Liver (tissue), 9 donors: ENCODE results near the gene OR10H3. TPM values are rescaled to one million over a fixed set of nuclear protein-coding genes. Genes with fewer than 3 reads are reported as not detected.

Experiments
- DNase-seq: peaks from one replicate; pipeline ENCODE4 v3.0.0-alpha.2; 2017; ENCODE audit warnings: low spot score
- H3K27ac ChIP-seq, 2 donors: one replicate each; pipeline ENCODE4 v1.7.0; 2013; ENCODE audit warnings: inconsistent platforms in 2 of 2, low read length in 2 of 2, control low read depth in 1 of 2, low read depth in 1 of 2, mild to moderate bottlenecking in 1 of 2
- H3K27me3 ChIP-seq, 4 donors: one replicate each; pipeline versions ENCODE4 v1.6.1 to v1.7.0; 2013; ENCODE audit warnings: low read length in 3 of 4, inconsistent platforms in 1 of 4, mild to moderate bottlenecking in 1 of 4, moderate library complexity in 1 of 4; ENCODE audit not compliant: control insufficient read depth in 4 of 4, insufficient read depth in 4 of 4
- H3K36me3 ChIP-seq, 4 donors: one replicate each; pipeline versions ENCODE4 v1.6.1 to v1.7.0; 2013; ENCODE audit warnings: low read length in 3 of 4, mild to moderate bottlenecking in 3 of 4, low read depth in 1 of 4, moderate library complexity in 1 of 4; ENCODE audit not compliant: control insufficient read depth in 4 of 4, insufficient read depth in 3 of 4
- H3K4me1 ChIP-seq, 4 donors: one replicate each; pipeline versions ENCODE4 v1.6.1 to v1.7.0; 2013; ENCODE audit warnings: low read length in 3 of 4, mild to moderate bottlenecking in 3 of 4, moderate library complexity in 1 of 4; ENCODE audit not compliant: control insufficient read depth in 4 of 4, insufficient read depth in 4 of 4
- H3K4me3 ChIP-seq, 3 donors: one replicate each; pipeline versions ENCODE4 v1.6.1 to v1.7.0; 2013; ENCODE audit warnings: low read length in 3 of 3, control low read depth in 1 of 3, low read depth in 1 of 3, mild to moderate bottlenecking in 1 of 3
- H3K9ac ChIP-seq, 2 donors: one replicate each; pipeline ENCODE4 v1.7.0; 2013; ENCODE audit warnings: low read length in 2 of 2, mild to moderate bottlenecking in 2 of 2, moderate library complexity in 2 of 2, control low read depth in 1 of 2, low read depth in 1 of 2
- H3K9me3 ChIP-seq, 4 donors: one replicate each; pipeline versions ENCODE4 v1.6.1 to v1.7.0; 2013; ENCODE audit warnings: low read length in 3 of 4; ENCODE audit not compliant: control insufficient read depth in 4 of 4
- EGR1 ChIP-seq, 2 donors: IDR thresholded peaks; 2 replicates each; pipeline ENCODE4 v1.6.1; 2016 to 2018; ENCODE audit warnings: antibody characterized with exemption in 2 of 2, low read depth in 2 of 2
- FOXA1 ChIP-seq: IDR thresholded peaks from 2 replicates; pipeline ENCODE4 v1.6.1; 2016; ENCODE audit warnings: antibody characterized with exemption
- FOXA2 ChIP-seq: IDR thresholded peaks from 2 replicates; pipeline ENCODE4 v1.6.1; 2016; ENCODE audit warnings: antibody characterized with exemption
- GABPA ChIP-seq, 2 donors: IDR thresholded peaks in 1 of 2; conservative IDR thresholded peaks in 1 of 2; 2 replicates each; pipeline ENCODE4 v1.6.1; 2016; ENCODE audit warnings: antibody characterized with exemption in 2 of 2, mild to moderate bottlenecking in 1 of 2, moderate library complexity in 1 of 2
- HNF4A ChIP-seq, 2 donors: conservative IDR thresholded peaks; 2 replicates each; pipeline ENCODE4 v1.6.1; 2016; ENCODE audit warnings: antibody characterized with exemption in 2 of 2, mild to moderate bottlenecking in 2 of 2
- HNF4G ChIP-seq: IDR thresholded peaks from 2 replicates; pipeline ENCODE4 v1.6.1; 2016; ENCODE audit warnings: antibody characterized with exemption
- JUND ChIP-seq, 2 donors: IDR thresholded peaks; 2 replicates each; pipeline ENCODE4 v1.6.1; 2016; ENCODE audit warnings: antibody characterized with exemption in 2 of 2
- NR2F2 ChIP-seq: IDR thresholded peaks from 2 replicates; pipeline ENCODE4 v1.6.1; 2016; ENCODE audit warnings: antibody characterized with exemption
- RAD21 ChIP-seq, 2 donors: IDR thresholded peaks; 2 replicates each; pipeline ENCODE4 v1.6.1; 2016; ENCODE audit warnings: antibody characterized with exemption in 2 of 2, mild to moderate bottlenecking in 2 of 2
- RXRA ChIP-seq, 2 donors: IDR thresholded peaks; 2 replicates each; pipeline ENCODE4 v1.6.1; 2017 to 2018; ENCODE audit warnings: antibody characterized with exemption in 2 of 2, mild to moderate bottlenecking in 1 of 2
- SP1 ChIP-seq: IDR thresholded peaks from 2 replicates; pipeline ENCODE4 v1.6.1; 2018; ENCODE audit warnings: antibody characterized with exemption, mild to moderate bottlenecking
- TAF1 ChIP-seq: conservative IDR thresholded peaks from 2 replicates; pipeline ENCODE4 v1.6.1; 2016; ENCODE audit warnings: antibody characterized with exemption, mild to moderate bottlenecking
- YY1 ChIP-seq: IDR thresholded peaks from 2 replicates; pipeline ENCODE4 v1.6.1; 2016; ENCODE audit warnings: antibody characterized with exemption, mild to moderate bottlenecking
- WGBS: extraction: QIAGEN DNeasy Blood & Tissue Kit; methylation state at CpG from one replicate; pipeline ENCODE4 v1.1.7; 2013; 5-methylcytosine and 5-hydroxymethylcytosine counted together
- polyA plus RNA-seq, 2 donors: library from polyadenylated mRNA; stranded (reverse) in 1 of 2; unstranded in 1 of 2; fragments of 200-250 nt in 1 of 2; fragments of >200 nt in 1 of 2; fragmentation: Nextera tagmentation in 1 of 2; extraction: Ambion mirVana in 1 of 2; gene quantifications; one replicate each; pipeline versions ENCODE4 v1.2.1 to v1.2.3, GENCODE V29; 2013 to 2015
- total RNA-seq, 2 donors: library from RNA; depleted of rRNA; stranded (reverse); fragments of >200 nt; gene quantifications; one replicate each; pipeline ENCODE4 v1.2.3, GENCODE V29; 2014
- TF ChIP-seq, protein P1 (sequence below): IDR thresholded peaks from 2 replicates; pipeline ENCODE4 v1.6.1; 2016; ENCODE audit warnings: antibody characterized with exemption
- TF ChIP-seq, protein P2 (sequence below): IDR thresholded peaks from 2 replicates; pipeline ENCODE4 v1.6.1; 2016; ENCODE audit warnings: antibody characterized with exemption
- TF ChIP-seq, protein P3 (sequence below): IDR thresholded peaks from 2 replicates; pipeline ENCODE4 v1.6.1; 2016; ENCODE audit warnings: antibody characterized with exemption
- TF ChIP-seq, protein P4 (sequence below): IDR thresholded peaks from 2 replicates; pipeline ENCODE4 v1.6.1; 2016; ENCODE audit warnings: antibody characterized with exemption, mild to moderate bottlenecking
- TF ChIP-seq, protein P5 (sequence below): fragments of 150-350 bp; IDR thresholded peaks from 2 replicates; pipeline ENCODE4 v1.5.1; 2017; ENCODE audit warnings: improper control_type of control experiment, low read depth, low read length; ENCODE audit not compliant: missing input control
- donor health status: healthy.
- donor health status: healthy.
- donor health status: healthy.
- donor health status: healthy.
- donor health status: healthy.

OR10H3 gene, protein sequence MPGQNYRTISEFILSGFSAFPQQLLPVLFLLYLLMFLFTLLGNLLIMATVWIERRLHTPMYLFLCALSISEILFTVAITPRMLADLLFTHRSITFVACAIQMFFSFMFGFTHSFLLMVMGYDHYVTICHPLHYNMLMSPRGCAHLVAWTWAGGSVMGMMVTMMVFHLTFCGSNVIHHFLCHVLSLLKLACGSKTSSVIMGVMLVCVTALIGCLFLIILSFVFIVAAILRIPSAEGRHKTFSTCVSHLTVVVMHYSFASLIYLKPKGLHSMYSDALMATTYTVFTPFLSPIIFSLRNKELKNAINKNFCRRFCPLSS
- not detected for total RNA-seq
- polyA plus RNA-seq = not detected

DNA sequence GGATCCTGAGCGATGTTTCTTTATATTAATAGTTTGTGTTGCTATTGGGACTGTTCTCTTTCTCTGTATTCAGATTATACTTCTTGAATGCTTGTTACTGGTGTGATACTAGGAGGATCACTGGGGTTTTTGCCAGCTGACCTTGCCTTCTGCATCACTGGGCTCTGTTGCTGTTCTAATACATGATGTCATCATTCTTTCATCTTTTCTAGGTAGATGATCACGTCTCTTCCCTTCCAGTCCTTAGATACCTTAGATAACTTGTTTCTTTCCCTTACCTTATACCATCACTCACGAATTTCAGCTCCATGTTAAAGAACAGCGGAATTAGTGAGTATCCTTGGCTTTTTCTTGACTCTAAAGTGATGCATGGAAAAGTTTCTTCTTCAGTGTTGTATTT, at the start of gene OR10H3:
Gene OR10H3, plus strand, starts transcription at position 264 of the 400 bp plus-strand sequence. CDS start 3,408 bp downstream, outside the sequence.
- Histone ChIP-seq H3K9me3 (peaks cover 0 to 7% (median 0%) of the 10 kb centered on the region in 4 donors), H3K36me3 (no peaks in the 10 kb centered on the region), H3K9ac (no peak within 1 kb of the TSS), H3K27ac (no peak within 1 kb of the TSS), H3K4me1 (no peaks in the 10 kb centered on the region), H3K4me3 (no peak within 1 kb of the TSS), H3K27me3 (no peaks in the 10 kb centered on the region)
- DNase-seq = no peak
- TF ChIP-seq YY1 = no peak
- no peak for TF ChIP-seq FOXA1
- TF ChIP-seq SP1 = no peak
- TF ChIP-seq, protein P1, sequence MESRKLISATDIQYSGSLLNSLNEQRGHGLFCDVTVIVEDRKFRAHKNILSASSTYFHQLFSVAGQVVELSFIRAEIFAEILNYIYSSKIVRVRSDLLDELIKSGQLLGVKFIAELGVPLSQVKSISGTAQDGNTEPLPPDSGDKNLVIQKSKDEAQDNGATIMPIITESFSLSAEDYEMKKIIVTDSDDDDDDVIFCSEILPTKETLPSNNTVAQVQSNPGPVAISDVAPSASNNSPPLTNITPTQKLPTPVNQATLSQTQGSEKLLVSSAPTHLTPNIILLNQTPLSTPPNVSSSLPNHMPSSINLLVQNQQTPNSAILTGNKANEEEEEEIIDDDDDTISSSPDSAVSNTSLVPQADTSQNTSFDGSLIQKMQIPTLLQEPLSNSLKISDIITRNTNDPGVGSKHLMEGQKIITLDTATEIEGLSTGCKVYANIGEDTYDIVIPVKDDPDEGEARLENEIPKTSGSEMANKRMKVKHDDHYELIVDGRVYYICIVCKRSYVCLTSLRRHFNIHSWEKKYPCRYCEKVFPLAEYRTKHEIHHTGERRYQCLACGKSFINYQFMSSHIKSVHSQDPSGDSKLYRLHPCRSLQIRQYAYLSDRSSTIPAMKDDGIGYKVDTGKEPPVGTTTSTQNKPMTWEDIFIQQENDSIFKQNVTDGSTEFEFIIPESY = no peak
- no peak for TF ChIP-seq GABPA (IDR thresholded peaks at IDR 0.05 in 1 of 2, conservative IDR thresholded peaks at IDR 0.05 in 1 of 2)
- no peak for TF ChIP-seq HNF4A (conservative IDR thresholded peaks at IDR 0.05)
- TF ChIP-seq, protein P2, sequence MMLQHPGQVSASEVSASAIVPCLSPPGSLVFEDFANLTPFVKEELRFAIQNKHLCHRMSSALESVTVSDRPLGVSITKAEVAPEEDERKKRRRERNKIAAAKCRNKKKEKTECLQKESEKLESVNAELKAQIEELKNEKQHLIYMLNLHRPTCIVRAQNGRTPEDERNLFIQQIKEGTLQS = no peak
- no peak for TF ChIP-seq EGR1 (IDR thresholded peaks at IDR 0.05; ENCODE audit: low read depth in 2 of 2)
- TF ChIP-seq, protein P3, sequence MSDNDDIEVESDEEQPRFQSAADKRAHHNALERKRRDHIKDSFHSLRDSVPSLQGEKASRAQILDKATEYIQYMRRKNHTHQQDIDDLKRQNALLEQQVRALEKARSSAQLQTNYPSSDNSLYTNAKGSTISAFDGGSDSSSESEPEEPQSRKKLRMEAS = no peak
- no peak for TF ChIP-seq RAD21 (IDR thresholded peaks at IDR 0.05)
- TF ChIP-seq TAF1 = no peak
- no peak for TF ChIP-seq FOXA2
- no peak for TF ChIP-seq NR2F2
- TF ChIP-seq, protein P4, sequence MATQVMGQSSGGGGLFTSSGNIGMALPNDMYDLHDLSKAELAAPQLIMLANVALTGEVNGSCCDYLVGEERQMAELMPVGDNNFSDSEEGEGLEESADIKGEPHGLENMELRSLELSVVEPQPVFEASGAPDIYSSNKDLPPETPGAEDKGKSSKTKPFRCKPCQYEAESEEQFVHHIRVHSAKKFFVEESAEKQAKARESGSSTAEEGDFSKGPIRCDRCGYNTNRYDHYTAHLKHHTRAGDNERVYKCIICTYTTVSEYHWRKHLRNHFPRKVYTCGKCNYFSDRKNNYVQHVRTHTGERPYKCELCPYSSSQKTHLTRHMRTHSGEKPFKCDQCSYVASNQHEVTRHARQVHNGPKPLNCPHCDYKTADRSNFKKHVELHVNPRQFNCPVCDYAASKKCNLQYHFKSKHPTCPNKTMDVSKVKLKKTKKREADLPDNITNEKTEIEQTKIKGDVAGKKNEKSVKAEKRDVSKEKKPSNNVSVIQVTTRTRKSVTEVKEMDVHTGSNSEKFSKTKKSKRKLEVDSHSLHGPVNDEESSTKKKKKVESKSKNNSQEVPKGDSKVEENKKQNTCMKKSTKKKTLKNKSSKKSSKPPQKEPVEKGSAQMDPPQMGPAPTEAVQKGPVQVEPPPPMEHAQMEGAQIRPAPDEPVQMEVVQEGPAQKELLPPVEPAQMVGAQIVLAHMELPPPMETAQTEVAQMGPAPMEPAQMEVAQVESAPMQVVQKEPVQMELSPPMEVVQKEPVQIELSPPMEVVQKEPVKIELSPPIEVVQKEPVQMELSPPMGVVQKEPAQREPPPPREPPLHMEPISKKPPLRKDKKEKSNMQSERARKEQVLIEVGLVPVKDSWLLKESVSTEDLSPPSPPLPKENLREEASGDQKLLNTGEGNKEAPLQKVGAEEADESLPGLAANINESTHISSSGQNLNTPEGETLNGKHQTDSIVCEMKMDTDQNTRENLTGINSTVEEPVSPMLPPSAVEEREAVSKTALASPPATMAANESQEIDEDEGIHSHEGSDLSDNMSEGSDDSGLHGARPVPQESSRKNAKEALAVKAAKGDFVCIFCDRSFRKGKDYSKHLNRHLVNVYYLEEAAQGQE = no peak
- TF ChIP-seq JUND (IDR thresholded peaks at IDR 0.05) = no peak
- no peak for TF ChIP-seq HNF4G
- no peak for TF ChIP-seq RXRA (IDR thresholded peaks at IDR 0.05)
- TF ChIP-seq, protein P5, sequence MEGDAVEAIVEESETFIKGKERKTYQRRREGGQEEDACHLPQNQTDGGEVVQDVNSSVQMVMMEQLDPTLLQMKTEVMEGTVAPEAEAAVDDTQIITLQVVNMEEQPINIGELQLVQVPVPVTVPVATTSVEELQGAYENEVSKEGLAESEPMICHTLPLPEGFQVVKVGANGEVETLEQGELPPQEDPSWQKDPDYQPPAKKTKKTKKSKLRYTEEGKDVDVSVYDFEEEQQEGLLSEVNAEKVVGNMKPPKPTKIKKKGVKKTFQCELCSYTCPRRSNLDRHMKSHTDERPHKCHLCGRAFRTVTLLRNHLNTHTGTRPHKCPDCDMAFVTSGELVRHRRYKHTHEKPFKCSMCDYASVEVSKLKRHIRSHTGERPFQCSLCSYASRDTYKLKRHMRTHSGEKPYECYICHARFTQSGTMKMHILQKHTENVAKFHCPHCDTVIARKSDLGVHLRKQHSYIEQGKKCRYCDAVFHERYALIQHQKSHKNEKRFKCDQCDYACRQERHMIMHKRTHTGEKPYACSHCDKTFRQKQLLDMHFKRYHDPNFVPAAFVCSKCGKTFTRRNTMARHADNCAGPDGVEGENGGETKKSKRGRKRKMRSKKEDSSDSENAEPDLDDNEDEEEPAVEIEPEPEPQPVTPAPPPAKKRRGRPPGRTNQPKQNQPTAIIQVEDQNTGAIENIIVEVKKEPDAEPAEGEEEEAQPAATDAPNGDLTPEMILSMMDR = no peak
- WGBS = 76% methylated on average over 4 of the region's 4 CpGs
